Measurements from ENCODE around the gene ARFIP2.

The ARFIP2 gene

DNA sequence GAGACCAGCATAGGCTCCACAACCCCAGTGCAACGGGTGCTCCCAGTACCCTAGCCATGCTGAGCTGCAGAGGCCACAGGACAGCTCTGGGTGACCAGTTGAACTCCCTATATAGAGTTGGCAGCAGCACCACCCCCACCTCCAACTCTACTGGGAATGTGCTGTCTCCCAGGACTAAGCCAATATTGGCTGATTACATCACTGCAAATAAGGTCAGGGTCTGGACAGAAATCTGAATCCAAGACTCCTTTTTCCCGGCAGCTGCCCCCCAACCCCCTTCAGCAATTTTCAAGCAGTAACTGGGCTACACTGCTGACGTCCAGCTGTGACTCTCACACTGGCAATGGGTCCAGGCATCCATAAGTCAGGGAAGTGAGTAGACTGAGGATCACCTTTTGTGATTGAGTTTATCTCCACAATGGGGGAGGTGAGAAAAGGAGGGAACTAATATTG is 40.2 kb downstream of the ARFIP2 start, which contains the start of gene HPX:
Gene HPX (minus strand): TSS at position 82 of the 453 bp plus-strand sequence. CDS start 24 bp downstream, at position 58.
- no peak for DNase-seq

DNA sequence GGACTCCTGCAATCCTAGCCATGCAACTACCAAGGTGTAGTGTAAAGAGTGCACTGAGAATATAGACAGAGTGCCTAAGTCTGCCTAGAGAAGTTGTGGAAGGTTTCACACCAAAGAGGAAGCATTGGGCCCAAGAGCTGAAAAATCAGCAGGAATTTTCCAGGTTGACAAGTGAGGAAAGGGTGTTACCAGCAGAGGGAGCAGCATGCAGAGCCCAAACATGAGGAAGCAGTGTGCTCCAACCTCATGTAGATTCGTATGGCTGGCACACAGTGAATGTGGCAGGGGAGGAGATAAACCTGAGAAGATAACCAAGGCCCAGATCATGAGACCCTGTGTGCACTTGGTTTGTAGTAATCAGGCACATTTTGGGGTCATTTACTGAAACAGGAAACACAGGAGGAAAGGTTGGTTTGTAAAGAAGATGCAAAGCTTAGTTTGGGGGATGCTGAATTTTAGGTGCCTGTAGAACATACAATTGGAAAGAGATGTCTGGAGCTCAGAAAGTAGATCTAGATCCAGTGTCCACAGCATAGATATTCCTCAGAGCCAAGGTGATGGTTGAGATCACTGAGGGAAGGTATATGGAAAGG is 42.1 kb downstream of the ARFIP2 start:
- DNase-seq, result peak in 2 of 5 donors; percentile 17 to 40

DNA sequence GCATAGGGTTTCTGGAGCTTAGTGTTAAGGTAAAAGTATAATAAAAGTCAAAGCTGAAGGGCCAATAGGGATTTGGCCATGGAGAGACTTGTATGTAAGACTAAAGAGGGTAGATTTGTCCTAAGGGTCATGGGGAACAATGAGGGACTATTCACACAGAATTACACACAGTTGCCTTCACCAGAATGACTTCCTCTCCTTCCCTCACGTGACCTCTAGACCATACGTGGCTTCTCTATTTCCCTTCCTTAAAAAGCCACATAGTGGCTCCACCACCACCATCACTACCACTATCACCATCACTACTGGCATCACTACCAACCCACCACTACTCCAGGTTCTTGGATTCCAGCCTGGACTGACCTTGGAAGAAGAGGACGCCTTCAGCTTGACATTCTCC is 43.1 kb downstream of the ARFIP2 start:
- peak in 1 of 5 donors; percentile 42 for DNase-seq

DNA sequence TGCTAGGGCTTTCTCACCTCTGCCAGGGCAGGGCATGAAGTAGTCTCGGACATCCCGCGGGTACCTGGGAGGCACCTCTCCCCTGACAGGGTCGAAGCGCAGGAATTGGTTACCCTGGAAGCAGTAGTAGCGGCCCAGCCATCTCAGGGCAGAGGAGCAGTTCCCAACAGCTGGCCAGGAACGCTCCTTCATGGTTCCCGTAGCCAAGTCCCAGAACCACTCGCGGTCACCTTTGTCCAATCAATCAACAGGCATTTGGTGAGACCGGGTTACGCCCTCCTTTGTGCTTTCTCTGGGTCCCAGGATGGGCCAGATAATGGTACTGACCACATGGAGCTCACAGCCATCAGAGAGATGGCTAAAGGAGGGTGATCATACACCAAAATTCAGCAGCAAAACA is 43.7 kb downstream of the ARFIP2 start:
- DNase-seq, result no peak

DNA sequence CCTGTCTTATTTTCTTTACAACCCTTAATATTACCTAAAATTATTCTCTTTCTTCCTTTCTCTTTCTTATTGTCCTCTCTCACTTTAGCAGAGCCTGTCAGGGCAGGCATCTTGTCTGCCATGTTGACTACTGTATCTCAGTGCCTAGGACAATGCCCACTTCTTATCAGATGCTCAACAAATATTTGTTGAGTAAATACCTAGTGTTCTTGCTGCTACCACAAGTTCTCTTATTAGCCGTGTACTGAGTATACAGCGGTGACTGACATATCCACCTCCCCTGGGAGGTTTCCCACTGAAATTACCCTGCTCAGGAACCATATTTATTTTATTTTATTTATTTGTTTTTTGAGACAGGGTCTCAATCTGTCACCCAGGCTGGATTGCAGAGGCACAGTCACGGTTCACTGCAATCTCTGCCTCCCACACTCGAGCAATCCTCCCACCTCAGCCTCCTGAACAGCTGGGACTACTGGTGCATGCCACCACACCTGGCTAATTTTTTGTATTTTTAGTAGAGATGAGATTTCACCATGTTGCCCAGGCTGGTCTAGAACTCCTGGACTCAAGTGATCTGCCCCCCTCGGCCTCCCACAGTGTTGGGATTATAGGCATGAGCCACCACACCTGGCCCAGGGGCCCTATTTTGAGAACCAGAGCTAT is 47.0 kb downstream of the ARFIP2 start:
- DNase-seq, result no peak

DNA sequence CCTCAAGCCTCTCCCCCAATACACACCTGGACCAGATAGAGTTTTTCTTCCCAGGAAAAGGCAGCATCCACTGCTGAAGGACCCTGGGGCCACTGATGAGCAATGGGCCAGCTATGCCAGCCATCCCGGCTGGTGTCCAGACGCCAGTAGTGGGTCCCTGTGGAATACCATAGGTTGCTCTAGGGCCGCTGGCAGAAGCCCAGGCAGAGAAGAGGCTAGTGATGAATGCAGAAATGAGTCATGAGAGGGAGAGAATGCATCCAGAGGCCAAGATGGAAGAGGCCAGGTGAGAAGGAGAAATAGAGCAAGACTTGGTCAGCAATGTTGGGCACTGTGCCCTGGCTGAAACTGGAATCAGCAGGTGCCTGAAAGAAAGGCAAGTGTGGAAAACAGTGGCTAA is 49.3 kb downstream of the ARFIP2 start:
- DNase-seq, result no peak

DNA sequence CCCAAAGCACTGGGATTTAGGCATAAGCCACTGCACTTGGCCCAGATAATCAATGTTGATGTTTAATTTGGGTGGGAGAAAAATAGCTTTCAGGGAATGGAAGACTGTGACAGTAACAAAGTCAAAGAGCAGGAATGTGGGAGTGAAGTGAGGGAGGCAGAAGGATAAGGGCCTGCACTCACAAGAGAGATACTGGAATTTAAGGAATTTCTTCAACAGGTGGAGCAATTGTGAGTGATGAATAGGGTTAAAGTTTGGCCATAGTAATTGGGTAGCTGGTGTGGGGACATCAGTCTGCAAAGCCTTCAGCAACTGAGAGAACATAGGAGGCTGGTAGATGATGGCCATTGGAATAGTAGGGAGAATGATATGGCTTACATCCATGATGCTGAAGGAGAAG is 53.6 kb downstream of the ARFIP2 start:
- DNase-seq, result no peak

All from T-helper 1 cell (primary cell).